H9 (cell line): ENCODE results near the gene BCAS3. TPM values are rescaled to one million over a fixed set of nuclear protein-coding genes. Genes with fewer than 3 reads are reported as not detected.

Experiments used
- DNase-seq: peaks from one replicate; pipeline ENCODE4 v3.0.0-alpha.2; 2017
- H2AFZ ChIP-seq: one replicate; pipeline ENCODE4 v1.6.1; 2013; ENCODE audit warnings: mild to moderate bottlenecking, low read length, control low read depth, moderate library complexity
- H2AK5ac ChIP-seq: 2 replicates; pipeline ENCODE4 v1.6.1; 2013; ENCODE audit warnings: low read length, control low read depth, mixed read lengths; ENCODE audit not compliant: insufficient read length
- H2BK120ac ChIP-seq: one replicate; pipeline ENCODE4 v1.6.1; 2013; ENCODE audit warnings: low read depth, mild to moderate bottlenecking, low read length, control low read depth, inconsistent platforms; ENCODE audit not compliant: poor library complexity, severe bottlenecking
- H2BK12ac ChIP-seq: 2 replicates; pipeline ENCODE4 v1.6.1; 2013; ENCODE audit warnings: low read length, control low read depth, mixed read lengths, low read depth; ENCODE audit not compliant: insufficient read length
- H2BK15ac ChIP-seq: 2 replicates; pipeline ENCODE4 v1.6.1; 2013; ENCODE audit warnings: low read depth, low read length, control low read depth
- H2BK20ac ChIP-seq: one replicate; pipeline ENCODE4 v1.6.1; 2013; ENCODE audit warnings: low read depth, mild to moderate bottlenecking, low read length, control low read depth, inconsistent platforms; ENCODE audit not compliant: poor library complexity, severe bottlenecking
- H2BK5ac ChIP-seq: 2 replicates; pipeline ENCODE4 v1.6.1; 2013; ENCODE audit warnings: low read length, control low read depth, mixed read lengths; ENCODE audit not compliant: insufficient read length
- H3K14ac ChIP-seq: 2 replicates; pipeline ENCODE4 v1.6.1; 2013; ENCODE audit warnings: low read length, control low read depth; ENCODE audit not compliant: insufficient read depth
- H3K18ac ChIP-seq: 2 replicates; pipeline ENCODE4 v1.6.1; 2013; ENCODE audit warnings: low read depth, mild to moderate bottlenecking, mixed read lengths, low read length, control low read depth; ENCODE audit not compliant: insufficient read length
- H3K23ac ChIP-seq: 2 replicates; pipeline ENCODE4 v1.6.1; 2013; ENCODE audit warnings: low read length, control low read depth, mixed read lengths, low read depth; ENCODE audit not compliant: insufficient read length
- H3K23me2 ChIP-seq: 2 replicates; pipeline ENCODE4 v1.6.1; 2013; ENCODE audit warnings: low read depth, mild to moderate bottlenecking, mixed read lengths, low read length, control low read depth; ENCODE audit not compliant: insufficient read length, poor library complexity, severe bottlenecking
- H3K27ac ChIP-seq: 2 replicates; pipeline ENCODE4 v1.5.1; 2013; ENCODE audit warnings: low read length, control low read depth, mixed read lengths, low read depth; ENCODE audit not compliant: insufficient read length
- H3K27me3 ChIP-seq: 2 replicates; pipeline ENCODE4 v1.6.1; 2013; ENCODE audit warnings: low read length, control low read depth, inconsistent platforms; ENCODE audit not compliant: insufficient read depth
- H3K4ac ChIP-seq: 2 replicates; pipeline ENCODE4 v1.6.1; 2013; ENCODE audit warnings: low read depth, mild to moderate bottlenecking, control low read depth, inconsistent platforms, low read length, moderate library complexity
- H3K4me1 ChIP-seq: 2 replicates; pipeline ENCODE4 v1.6.1; 2013; ENCODE audit warnings: low read length, control low read depth, inconsistent platforms; ENCODE audit not compliant: insufficient read depth
- H3K4me2 ChIP-seq: 2 replicates; pipeline ENCODE4 v1.6.1; 2013; ENCODE audit warnings: low read length, control low read depth, mixed read lengths; ENCODE audit not compliant: insufficient read length, insufficient read depth
- H3K56ac ChIP-seq: 2 replicates; pipeline ENCODE4 v1.6.1; 2013; ENCODE audit warnings: low read depth, mild to moderate bottlenecking, mixed read lengths, low read length, control low read depth; ENCODE audit not compliant: insufficient read length
- H3K79me1 ChIP-seq: 2 replicates; pipeline ENCODE4 v1.6.1; 2013; ENCODE audit warnings: low read depth, mild to moderate bottlenecking, moderate library complexity, low read length, control low read depth, inconsistent platforms; ENCODE audit not compliant: insufficient read depth, poor library complexity, severe bottlenecking
- H3K79me2 ChIP-seq: 2 replicates; pipeline ENCODE4 v1.6.1; 2013; ENCODE audit warnings: low read length, control low read depth, inconsistent platforms; ENCODE audit not compliant: insufficient read depth
- H3K9ac ChIP-seq: 2 replicates; pipeline ENCODE4 v1.6.1; 2013; ENCODE audit warnings: low read length, control low read depth, mixed read lengths; ENCODE audit not compliant: insufficient read length; ENCODE audit errors: extremely low read depth
- H3K9me3 ChIP-seq: one replicate; pipeline ENCODE4 v1.6.1; 2013; ENCODE audit warnings: low read depth, low read length, inconsistent platforms; ENCODE audit not compliant: control insufficient read depth
- H3T11ph ChIP-seq: one replicate; pipeline ENCODE4 v1.6.1; 2013; ENCODE audit warnings: mild to moderate bottlenecking, low read length, control low read depth, inconsistent platforms
- H4K20me1 ChIP-seq: one replicate; pipeline ENCODE4 v1.6.1; 2013; ENCODE audit not compliant: control insufficient read depth, insufficient read length, insufficient read depth
- H4K5ac ChIP-seq: 2 replicates; pipeline ENCODE4 v1.6.1; 2013; ENCODE audit warnings: low read depth, mild to moderate bottlenecking, mixed read lengths, low read length, control low read depth; ENCODE audit not compliant: insufficient read length
- H4K8ac ChIP-seq: replicated peaks from 2 replicates; pipeline ENCODE4 v1.6.1; 2013; ENCODE audit warnings: low read length, control low read depth, mixed read lengths, low read depth; ENCODE audit not compliant: insufficient read length
- H4K91ac ChIP-seq: 2 replicates; pipeline ENCODE4 v1.6.1; 2013; ENCODE audit warnings: low read depth, mild to moderate bottlenecking, moderate library complexity, mixed read lengths, low read length, control low read depth; ENCODE audit not compliant: insufficient read length
- H3K27ac Mint-ChIP-seq, 3 experiments: 2 replicates in 2 of 3; 3 replicates in 1 of 3; pipeline ENCODE4 v1.8.0; 2020 to 2021; ENCODE audit warnings: mixed read lengths in 3 of 3, mild to moderate bottlenecking in 1 of 3, moderate library complexity in 1 of 3
- H3K27me3 Mint-ChIP-seq: 2 replicates; pipeline ENCODE4 v1.8.0; 2021; ENCODE audit warnings: low read depth, mild to moderate bottlenecking, moderate library complexity, mixed read lengths
- H3K36me3 Mint-ChIP-seq, 3 experiments: 2 replicates in 2 of 3; 3 replicates in 1 of 3; pipeline ENCODE4 v1.8.0; 2020 to 2021; ENCODE audit warnings: low read depth in 3 of 3, mixed read lengths in 3 of 3; ENCODE audit not compliant: insufficient read depth in 1 of 3
- H3K4me1 Mint-ChIP-seq, 2 experiments: 2 replicates each; pipeline ENCODE4 v1.8.0; 2020; ENCODE audit warnings: mixed read lengths in 2 of 2
- H3K4me3 Mint-ChIP-seq, 2 experiments: 2 replicates in 1 of 2; 3 replicates in 1 of 2; pipeline ENCODE4 v1.8.0; 2020 to 2021; ENCODE audit warnings: mild to moderate bottlenecking in 2 of 2, mixed read lengths in 2 of 2, moderate library complexity in 1 of 2
- H3K9me3 Mint-ChIP-seq, 2 experiments: 2 replicates in 1 of 2; 3 replicates in 1 of 2; pipeline ENCODE4 v1.8.0; 2020; ENCODE audit warnings: mild to moderate bottlenecking in 2 of 2, mixed read lengths in 2 of 2, moderate library complexity in 1 of 2
- CTCF ChIP-seq: fragments of 200-600 bp; sonication (generic); conservative IDR thresholded peaks from 3 replicates; pipeline ENCODE4 v1.8.0; 2021; ENCODE audit warnings: antibody characterized with exemption, mild to moderate bottlenecking
- WGBS: extraction: QIAGEN DNeasy Blood & Tissue Kit; methylation state at CpG from one replicate; pipeline ENCODE4 v1.1.7; 2013; ENCODE audit warnings: missing lambda C conversion rate, low lambda C conversion rate, mixed read lengths; ENCODE audit not compliant: insufficient read length; ENCODE audit errors: extremely low coverage; 5-methylcytosine and 5-hydroxymethylcytosine counted together
- total RNA-seq: library from RNA; stranded (reverse); gene quantifications from 2 replicates; pipeline ENCODE4 v1.2.1, GENCODE V29; 2021

Gene BCAS3
- total RNA-seq, 1 experiment from 2014 or later = 22.4 TPM

- Mint-ChIP-seq H3K4me3 (no peak overlapping the region), H3K36me3 (no peaks in the 10 kb centered on the region), H3K4me1 (peaks cover 22 to 23% of the 10 kb centered on the region in 2 experiments), H3K9me3 (no peaks in the 10 kb centered on the region; a peak in 1 of 5 replicates), H3K27me3 (no peaks in the 10 kb centered on the region), H3K27ac (no peak overlapping the region)
- Histone ChIP-seq H3K4me2 (no peak overlapping the region), H2BK15ac (no peak overlapping the region), H3K27ac (no peak overlapping the region), H4K20me1 (no peaks in the 10 kb centered on the region), H2BK120ac (no peak overlapping the region), H2BK20ac (no peak overlapping the region), H3K79me1 (no peaks in the 10 kb centered on the region), H3K9ac (no peak overlapping the region), H2AK5ac (no peak overlapping the region), H3K9me3 (no peaks in the 10 kb centered on the region), H3K4me1 (no peaks in the 10 kb centered on the region), H3K4ac (no peak overlapping the region), H3K23ac (no peak overlapping the region), H3K79me2 (no peaks in the 10 kb centered on the region), H3K56ac (no peak overlapping the region), H3T11ph (no peak overlapping the region), H2BK12ac (no peak overlapping the region), H2AFZ (no peak overlapping the region), H4K8ac (no peak overlapping the region), H2BK5ac (no peak overlapping the region), H3K18ac (no peak overlapping the region), H3K27me3 (no peaks in the 10 kb centered on the region), H3K23me2 (no peaks in the 10 kb centered on the region), H3K14ac (no peak overlapping the region), H4K91ac (no peak overlapping the region), H4K5ac (no peak overlapping the region)
- WGBS = no CpG with 5 or more reads among the region's 2 CpGs
- no peak for TF ChIP-seq CTCF
- no peak for DNase-seq
Observed at GRCh38 chr17:61188081-61188480, 510.4 kb downstream of the BCAS3 start.
